Stimulated activated CD8-positive, alpha-beta memory T cell treated with anti-CD3 and anti-CD28 coated beads, Interleukin-7, amount 100 ng/mL, for 4 hours (primary cell): Measurements from ENCODE around the gene KAZN.

Source experiments
- DNase-seq, 2 donors: peaks; one replicate each; pipeline ENCODE4 v3.0.0-alpha.2; 2020; ENCODE audit warnings: low read depth in 2 of 2

KAZN gene

DNA sequence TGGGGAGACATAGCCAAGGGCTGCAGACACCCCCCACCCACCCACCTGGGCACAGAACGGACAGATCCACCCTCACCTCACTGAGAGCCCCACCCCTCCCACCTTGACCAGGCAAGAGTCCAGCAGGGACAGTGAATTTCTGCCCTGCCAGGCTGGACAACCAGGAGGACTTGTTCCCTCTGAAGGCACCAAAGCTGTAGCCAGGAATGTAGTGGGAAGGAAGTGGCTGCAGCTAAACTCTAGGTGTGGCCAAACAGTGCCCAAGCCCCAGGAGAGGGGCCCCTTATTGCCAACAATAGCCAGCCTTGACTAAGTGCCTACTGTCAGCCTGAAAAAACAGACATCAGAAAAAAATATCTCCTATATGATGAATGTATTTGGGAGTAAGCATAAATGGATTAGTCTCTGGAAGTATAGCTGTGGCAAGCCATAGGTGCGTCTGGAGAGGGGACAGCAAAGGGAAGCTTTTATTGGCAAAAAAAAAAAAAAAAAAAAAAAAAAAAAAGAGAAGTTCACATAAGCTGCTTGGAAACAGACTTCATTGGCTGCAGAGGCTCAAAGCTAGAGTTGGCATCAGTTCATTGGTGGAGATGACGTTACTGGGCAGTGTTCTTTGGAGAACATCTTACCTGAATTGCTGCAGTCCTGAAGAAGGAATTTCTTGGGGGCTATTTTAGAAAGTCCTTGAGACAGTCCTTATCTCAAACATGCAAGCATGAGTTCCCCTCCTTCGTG is 490.9 kb downstream of the KAZN start:
- no peak for DNase-seq

DNA sequence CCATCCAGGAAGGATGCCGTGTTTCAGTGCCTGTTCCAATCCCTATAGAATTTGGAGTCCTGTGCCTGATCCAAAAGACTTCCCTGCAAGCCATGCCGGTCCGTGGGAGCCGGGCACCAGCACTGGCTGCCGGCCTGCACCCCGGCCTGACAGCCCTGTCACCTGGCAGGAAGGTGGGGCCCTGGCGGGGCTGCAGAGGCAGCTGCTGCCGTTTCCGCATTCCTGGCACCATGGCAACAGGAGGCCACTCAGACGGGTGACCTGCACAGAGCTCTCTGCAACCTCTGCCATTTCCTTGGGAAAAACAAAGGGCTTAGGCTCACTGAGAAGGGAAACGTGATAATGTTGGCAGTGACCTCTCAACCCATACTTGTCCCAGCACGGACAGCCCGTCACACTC is 491.9 kb downstream of the KAZN start:
- no peak for DNase-seq

DNA sequence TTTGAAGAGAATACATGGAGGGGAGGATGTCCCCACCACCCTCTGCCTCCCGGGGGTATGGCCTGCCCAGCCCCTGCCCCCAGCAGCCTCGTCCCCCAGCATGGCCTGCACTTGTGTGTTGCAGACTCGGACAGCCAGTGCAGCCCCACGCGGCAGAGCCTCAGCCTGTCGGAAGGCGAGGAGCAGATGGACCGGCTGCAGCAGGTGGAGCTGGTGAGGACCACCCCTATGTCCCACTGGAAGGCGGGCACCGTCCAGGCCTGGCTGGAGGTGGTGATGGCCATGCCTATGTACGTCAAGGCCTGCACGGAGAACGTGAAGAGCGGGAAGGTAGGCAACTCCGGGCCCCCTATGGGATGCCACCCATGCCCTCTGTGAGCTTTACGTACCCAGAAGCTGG is 495.6 kb downstream of the KAZN start:
- no peak for DNase-seq

DNA sequence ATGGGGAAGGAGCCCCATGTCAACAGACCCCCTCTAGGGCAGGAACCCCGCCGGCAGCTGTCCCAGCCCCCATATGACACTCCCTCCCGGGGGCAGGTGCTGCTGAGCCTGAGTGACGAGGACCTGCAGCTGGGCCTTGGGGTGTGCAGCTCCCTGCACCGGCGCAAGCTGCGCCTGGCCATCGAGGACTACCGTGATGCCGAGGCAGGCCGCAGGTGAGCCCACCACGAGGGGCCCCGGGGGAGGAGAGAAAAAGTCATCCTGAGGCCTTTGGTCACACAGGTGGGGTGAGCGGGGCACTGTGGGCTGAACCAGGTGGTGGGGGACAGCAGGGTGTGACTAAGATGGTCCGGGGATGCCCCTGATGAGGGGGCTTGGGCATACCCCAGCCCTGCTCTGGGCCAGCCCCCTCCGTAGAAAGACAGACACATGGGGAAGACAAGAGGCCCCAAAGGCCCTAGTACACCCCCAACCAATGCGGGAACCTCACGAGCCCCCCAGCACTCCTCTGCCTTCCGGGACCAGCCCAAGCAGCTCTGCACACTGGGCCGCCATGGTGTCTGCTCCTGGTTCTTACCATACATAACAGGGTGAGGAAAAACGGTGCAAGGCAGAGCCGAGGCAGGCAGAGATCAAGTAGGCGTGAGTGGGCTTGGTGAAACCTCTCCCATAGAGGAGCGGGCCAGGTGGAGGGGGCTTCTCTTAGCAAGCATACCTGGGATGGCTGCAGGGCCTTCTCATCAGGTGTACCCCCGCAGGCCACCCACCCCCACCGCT is 496.4 kb downstream of the KAZN start:
- DNase-seq: no peak

DNA sequence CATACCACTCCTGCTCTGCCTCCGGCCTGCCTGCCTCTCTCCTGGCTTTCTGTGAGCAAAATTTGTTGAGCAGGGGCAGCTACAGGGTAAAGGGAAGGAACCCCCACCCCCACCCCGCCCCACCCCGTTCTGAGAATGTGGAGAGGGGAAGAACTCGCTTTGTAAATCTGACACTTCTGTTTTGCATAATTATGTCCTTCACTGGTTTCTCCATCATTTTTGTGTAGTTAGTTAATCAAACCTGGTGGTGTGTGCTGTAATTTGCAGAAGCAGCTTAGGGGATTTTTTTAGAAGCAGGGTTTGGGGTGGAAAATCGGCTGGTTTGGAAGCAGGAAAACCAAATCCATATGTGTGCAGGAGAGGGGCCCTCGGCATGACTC is 497.0 kb downstream of the KAZN start:
- DNase-seq: no peak

DNA sequence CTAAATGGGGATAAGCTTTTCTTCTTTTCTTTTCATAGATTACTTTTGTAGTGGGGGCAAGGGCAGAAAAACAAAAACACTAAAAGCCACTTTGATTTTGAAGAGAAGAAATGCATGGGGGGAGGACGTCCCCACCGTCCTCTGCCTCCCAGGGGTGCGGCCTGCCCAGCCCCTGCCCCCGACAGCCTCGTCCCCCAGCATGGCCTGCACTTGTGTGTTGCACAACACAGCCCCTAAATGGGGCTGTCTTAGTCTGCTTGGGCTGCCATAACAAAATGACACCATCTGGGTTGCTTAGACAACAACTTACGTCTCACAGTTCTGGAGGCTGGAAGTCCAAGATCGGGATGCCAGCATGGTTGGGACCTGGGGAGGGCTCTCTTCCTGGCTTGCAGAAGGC is 497.8 kb downstream of the KAZN start:
- no peak for DNase-seq

DNA sequence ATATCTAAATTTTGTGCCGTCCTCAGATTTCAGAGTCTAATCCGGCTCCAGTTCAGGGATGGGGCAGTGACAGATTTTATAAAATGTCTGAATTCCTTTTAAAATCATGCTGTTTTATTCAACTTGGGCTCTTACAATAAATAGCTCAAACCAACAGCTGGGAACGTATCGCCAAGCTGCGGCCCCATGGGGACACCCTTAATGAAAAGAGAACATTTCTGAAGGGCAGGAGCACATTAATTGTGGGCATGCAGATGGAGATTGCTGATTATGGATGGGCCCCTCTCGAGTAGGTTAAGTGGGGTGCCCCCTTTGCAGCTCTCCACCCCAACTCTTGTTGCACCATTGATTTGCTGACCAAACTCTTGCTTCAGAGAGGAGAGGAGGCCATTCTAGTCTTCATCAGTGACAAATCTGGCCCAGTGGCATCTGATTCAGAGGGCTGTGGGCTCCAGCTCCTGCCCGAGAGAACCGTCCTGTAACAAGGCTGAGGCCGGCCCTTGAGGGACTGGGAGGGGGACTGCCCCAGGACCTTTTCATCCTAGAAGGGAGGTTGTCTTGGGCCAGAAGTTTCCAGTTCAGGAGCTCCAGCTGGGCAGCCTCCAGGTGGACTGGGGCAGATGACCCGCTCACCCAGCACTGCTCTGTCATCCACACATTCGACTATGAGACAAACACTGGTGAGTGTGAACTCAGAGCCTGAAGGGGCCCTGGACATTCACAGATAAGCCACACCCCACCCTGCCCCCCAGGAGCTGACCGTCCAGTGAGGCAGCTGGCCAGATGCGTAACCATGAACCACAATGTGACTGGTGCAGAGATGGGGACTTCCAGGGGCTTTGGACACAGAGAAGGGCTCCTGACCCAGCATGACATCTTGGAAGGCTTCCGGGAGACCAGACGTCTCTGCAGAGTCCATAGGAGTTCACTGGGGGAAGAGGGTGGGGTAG is 500.0 kb downstream of the KAZN start:
- DNase-seq: no peak

DNA sequence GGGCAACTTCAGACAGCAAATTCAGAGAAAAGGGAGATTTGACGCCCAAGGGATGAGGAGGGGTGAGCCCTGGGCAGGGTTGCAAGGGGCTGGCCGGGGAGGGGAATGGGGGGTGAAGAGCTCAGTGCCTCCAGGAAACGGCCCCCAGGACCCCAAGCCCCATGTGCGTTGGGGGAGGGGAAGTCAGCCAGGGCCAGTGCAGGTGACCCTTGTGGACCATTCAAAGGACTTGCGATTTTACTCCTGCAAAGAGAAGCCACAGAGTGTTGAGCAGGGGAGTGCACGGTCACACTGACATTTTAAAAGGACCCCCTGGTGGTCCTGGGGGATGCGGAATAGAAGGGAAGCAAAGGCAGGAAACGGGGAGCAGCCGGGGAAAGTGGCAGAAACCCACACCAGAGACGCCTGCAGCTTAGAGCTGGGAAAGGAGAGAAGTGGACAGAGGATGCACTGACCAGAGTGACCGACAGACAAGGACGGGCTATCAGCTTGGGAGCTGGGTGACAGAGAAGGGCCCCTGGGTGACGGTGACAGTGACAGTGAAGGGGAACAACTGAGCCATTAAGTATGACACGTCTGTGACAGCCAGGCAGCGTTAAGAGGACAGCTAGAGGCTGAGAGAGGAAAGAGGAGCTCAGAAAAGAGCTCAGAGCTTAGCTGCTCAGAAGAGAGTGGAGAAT is 501.1 kb downstream of the KAZN start:
- DNase-seq: no peak

DNA sequence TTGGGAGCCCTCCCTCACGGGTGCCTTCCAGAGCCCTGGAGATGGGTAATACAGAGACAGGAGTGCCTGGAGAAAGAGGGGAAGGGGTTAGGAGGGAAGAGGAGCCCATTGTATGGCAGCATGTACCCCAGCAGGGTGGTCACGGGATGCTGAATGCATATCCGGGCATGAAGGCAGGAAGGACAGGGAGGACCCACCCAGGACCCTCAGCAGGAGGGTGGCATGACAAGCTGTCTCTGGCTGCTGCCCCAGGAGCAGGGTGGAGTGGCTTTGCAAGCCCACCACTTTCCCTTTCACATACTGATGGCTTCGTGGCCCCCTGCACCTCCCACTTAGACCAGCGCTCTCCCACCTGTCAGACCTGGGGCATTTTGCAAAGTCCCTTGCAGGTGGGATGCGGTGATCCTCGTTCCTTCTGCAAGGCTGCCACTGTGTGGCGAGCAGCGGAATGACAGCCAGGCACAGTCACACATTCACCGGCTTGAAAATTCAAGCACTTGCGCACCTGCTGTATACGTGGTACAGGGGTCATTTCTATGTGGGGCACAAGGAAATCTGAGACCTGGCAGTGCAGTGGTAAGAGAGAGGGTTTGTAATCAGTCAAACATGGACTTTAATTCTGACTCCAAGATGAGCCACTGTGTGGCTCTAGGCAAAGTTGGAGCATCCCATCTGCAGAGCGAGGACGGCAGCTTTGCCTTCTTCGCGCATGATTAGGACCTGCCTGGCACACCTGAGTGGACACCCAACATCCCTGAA is 501.8 kb downstream of the KAZN start:
- DNase-seq: peak in 1 of 2 donors; percentile 5

DNA sequence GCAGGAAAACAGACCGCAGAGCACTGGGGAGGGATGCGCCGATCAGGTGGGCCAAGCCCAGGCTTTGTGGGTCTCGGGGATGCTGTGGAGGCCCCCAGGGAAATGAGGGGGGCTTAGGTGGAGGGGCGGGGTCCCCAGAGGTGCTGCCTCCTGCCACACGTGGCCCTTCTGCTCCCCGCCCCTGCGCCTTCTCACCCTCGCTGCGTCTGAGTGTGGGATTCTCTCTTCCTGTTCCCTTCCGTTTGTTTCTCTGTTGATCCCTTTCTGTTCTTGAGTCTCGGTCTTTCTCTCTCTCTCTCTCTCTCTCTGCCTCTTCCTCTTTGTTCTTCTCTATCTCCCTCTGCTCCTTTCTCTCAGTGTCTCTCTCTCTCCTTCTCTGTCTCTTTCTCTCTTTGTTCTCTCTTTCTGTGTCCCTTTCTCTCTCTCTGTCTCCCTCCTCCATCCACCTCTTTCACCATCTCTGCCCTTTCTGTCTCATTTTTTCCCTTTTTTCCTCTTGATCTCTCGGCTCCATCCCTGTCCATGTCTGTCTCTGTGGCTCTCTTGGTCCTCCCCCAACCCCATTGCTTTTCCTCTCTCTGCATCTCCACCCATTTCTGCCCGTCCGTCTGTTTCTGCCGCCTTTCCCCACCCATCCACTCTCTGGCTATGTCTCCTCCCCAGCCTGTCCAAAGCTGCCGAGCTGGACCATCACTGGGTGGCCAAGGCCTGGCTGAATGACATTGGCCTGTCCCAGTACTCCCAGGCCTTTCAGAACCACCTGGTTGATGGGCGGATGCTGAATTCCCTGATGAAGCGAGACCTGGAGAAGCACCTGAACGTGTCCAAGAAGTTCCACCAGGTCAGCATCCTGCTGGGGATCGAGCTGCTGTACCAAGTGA is 502.6 kb downstream of the KAZN start:
- no peak for DNase-seq

DNA sequence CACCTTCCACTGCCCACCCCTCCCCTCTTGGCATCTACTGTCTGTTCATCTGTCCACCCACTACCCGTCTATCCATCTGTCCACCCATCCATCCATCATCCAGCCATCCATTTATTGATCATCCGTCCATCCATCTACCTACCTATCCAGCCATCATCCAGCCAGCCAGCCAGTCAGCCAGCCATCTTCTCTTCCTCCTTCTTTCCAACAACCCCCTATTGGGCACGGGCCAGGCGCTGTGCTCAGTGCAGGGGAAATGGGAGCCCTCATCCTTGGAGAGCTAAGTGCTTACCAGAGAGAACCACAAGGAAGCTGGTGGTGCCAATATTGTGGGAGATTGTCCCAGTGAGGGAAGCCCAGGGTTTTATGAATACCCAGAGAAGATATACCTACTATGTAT is 503.3 kb downstream of the KAZN start:
- DNase-seq: no peak

DNA sequence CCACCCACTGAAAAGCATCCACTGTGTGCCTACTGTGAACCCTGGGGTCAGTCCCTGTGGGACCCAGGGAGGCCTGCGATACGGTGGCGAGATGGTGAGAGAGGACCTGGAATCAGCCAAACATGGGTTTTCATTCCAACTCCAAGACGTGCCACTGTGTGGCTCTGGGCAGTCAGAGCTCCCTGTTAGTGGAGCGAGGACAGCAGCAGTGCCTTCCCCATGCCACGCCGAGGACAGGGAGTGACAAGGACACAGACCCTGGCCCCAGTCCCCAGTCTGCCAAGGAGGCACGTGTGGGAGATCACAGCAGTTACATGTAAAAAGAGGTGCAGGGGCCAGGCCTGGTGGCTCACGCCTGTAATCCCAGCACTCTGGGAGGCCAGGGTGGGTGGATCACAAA is 504.2 kb downstream of the KAZN start:
- no peak for DNase-seq

DNA sequence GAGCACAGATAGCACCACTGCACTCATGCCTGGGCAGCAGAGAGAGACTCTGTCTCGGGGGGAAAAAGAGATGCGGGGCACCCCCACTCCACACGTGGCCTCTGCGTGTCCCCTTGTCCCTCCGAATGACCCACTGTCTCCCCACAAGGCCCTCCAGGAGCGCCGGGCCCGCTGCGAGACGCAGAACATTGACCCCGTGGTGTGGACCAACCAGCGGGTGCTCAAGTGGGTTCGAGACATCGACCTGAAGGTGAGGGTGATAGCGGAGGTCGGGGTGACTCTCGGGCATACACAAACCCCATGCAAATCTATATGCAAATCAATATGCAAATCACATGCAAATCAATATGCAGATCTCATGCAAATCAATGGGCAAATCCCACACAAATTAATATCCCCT is 504.7 kb downstream of the KAZN start:
- no peak for DNase-seq

DNA sequence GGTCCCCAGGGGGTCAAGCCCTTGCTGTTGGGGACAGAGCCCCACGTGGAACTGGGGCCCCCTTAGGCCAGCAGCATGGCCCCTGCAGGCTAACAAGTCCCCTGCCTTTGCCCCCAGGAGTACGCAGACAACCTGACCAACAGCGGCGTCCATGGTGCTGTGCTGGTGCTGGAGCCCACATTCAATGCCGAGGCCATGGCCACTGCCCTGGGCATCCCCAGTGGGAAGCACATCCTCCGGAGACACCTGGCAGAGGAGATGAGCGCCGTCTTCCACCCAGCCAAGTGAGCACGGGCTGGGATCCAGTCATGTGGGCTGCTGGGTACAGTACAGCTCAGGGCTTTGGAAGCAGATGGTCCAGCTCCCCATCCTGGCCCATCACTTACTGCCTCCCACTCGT is 505.4 kb downstream of the KAZN start:
- DNase-seq: no peak

DNA sequence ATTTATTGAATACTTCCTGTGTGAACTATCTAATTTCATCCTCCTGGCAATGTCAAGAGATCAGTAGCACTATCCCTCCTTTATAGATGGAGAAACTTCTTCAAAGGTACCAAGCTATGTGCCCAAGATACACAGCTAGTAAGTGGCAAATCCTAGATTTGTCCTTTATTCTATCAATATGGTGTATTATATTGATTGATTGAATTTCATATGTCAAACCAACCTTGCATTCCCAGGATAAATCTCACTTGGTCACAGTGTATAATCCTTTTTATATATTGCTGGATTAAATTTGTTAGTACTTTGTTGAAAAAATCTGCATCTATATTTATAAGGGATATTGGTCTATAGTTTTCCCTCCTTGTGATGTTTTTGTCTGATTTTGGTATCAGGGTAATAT is 506.3 kb downstream of the KAZN start:
- no peak for DNase-seq

DNA sequence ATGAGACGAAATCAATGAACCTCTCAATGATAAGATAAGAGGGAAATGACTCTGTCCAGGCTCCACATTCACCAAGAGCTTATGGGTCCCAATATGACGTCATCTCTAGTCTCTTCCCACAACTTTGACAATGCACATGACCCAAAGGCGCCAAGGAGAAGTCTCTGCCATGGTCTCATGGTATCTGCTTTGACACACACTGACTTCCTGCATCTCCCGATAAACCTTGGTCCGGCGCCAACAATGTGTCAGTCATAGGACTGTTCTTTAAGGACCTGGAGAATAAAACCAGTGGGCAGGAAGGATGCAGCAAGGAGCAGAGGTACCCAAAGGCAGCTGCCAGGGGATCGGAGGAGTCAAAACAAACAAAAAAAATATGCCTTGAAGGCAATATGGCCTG is 508.1 kb downstream of the KAZN start:
- DNase-seq: no peak

DNA sequence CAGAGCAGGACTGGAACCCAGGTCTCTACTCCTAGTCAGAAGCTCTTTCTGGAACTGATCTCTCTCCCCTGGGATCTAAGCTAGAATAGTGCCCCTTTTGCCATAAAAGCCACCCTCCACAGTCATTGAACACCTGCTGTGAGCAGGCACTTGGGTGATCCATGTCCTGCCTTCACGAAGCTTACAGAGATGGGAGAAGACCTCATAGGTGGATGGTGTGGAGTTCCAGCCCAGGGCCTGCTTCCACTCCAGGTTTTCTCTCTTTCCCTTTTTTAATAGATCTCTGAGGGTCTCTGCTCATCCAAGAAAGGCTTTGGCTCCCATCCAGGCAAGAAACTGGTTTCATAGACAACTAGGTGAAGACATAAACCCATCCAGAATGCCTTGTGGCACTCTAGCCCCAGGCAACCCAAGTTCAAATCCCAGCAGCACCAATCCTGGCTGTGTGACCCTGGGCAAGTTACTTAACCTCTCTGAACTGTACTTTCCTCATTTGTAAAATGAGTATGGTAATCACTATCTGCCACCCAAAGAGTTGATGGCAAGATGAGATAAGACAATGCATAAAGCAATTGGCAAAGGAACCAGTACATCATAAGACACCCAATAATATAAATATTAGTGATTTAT is 508.7 kb downstream of the KAZN start:
- DNase-seq: no peak

DNA sequence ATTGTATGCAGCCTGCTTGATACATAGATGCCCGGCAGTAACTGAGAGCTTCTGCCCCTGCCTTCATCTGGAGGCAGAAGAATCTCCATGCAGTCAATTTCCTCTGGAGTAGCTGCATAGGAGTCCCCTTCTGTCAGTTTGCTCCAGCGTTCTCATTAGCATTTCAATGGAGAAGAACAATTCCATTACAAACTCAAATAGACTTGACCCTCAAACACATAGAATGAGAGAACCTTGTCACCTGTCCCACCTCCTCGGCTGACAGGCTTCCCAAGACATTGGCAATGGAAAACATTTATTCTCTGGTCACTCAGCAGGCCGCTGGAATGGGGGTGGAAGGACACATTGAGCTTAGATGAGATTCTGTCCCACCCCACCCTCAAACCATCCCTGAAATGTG is 509.4 kb downstream of the KAZN start:
- no peak for DNase-seq

DNA sequence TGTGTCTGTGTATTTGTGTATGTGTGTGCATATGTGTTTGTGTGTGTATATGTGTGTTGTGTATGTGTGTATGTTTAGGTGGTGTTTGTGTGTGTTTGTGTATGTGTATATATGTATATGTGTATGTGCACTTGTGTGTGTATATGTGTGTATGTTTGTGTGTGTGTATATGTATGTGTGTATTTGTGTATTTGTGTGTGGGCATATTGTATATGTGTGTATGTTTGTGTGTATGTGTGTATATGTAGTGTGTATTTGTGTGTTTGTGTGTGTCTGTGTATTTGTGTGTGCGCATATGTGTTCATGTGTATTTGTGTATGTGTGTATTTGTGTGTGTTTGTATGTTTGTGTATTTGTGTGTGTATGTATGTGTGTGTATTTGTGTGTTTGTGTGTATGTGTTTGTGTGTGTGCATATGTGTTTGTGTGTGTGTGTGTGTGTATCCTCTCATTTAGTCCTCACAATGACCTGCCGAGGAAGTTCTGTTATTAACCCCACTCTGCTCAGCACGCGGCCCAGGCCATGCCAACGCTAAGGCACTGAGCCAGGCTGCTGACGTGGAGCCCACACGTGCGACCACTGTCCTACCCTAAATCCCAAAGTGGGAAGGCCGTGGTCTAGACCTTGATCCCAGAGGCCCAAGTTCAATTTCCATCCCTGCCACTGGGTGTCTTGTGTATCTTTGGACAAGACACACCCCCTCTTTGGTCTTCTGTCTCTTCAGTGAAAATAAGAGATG is 511.8 kb downstream of the KAZN start:
- no peak for DNase-seq
